ENCODE results near the gene RBM18.
A peak's percentile ranks its signal among the peaks of the same experiment; 100 is the strongest.

The RBM18 gene

GRCh38 chr9:122221183-122221811 is 43.3 kb downstream of the RBM18 start:
- Mint-ChIP-seq H3K36me3 (ENCODE audit: low read depth) (no peaks in the 10 kb centered on the region), H3K27ac (no peak overlapping the region), H3K27me3 (ENCODE audit: low read depth) (peaks cover 83% of the 10 kb centered on the region), H3K9me3 (no peaks in the 10 kb centered on the region), H3K4me3 (no peak overlapping the region), H3K4me1 (ENCODE audit: low read depth) (peaks cover 22% of the 10 kb centered on the region)

GRCh38 chr9:122220673-122221182 is 43.9 kb downstream of the RBM18 start:
- Mint-ChIP-seq H3K27me3 (ENCODE audit: low read depth) (peaks cover 87% of the 10 kb centered on the region), H3K27ac (no peak overlapping the region), H3K4me1 (ENCODE audit: low read depth) (peaks cover 22% of the 10 kb centered on the region), H3K36me3 (ENCODE audit: low read depth) (no peaks in the 10 kb centered on the region), H3K9me3 (no peaks in the 10 kb centered on the region), H3K4me3 (no peak overlapping the region)

GRCh38 chr9:122219856-122220672 is 44.6 kb downstream of the RBM18 start:
- Mint-ChIP-seq H3K4me3 (no peak overlapping the region), H3K27ac (no peak overlapping the region), H3K36me3 (ENCODE audit: low read depth) (no peaks in the 10 kb centered on the region), H3K9me3 (no peaks in the 10 kb centered on the region), H3K27me3 (ENCODE audit: low read depth) (peaks cover 93% of the 10 kb centered on the region), H3K4me1 (ENCODE audit: low read depth) (peaks cover 22% of the 10 kb centered on the region)

- Mint-ChIP-seq H3K9me3 (no peaks in the 10 kb centered on the region), H3K36me3 (ENCODE audit: low read depth) (no peaks in the 10 kb centered on the region), H3K4me1 (ENCODE audit: low read depth) (peaks cover 24% of the 10 kb centered on the region), H3K4me3 (peak overlapping the region; percentile 64), H3K27ac (no peak overlapping the region), H3K27me3 (ENCODE audit: low read depth) (peaks cover 94% of the 10 kb centered on the region)
Observed at GRCh38 chr9:122218935-122219855, 45.4 kb downstream of the RBM18 start.

- no peaks in the 10 kb centered on the region for H3K9me3 Mint-ChIP-seq
- H3K27me3 Mint-ChIP-seq (ENCODE audit: low read depth) = peaks cover 91% of the 10 kb centered on the region
- H3K4me1 Mint-ChIP-seq (ENCODE audit: low read depth) = peaks cover 24% of the 10 kb centered on the region
- peak overlapping the region; percentile 64 for H3K4me3 Mint-ChIP-seq
- H3K36me3 Mint-ChIP-seq (ENCODE audit: low read depth) = no peaks in the 10 kb centered on the region
- H3K27ac Mint-ChIP-seq = no peak overlapping the region
Observed at GRCh38 chr9:122218071-122218934, 46.3 kb downstream of the RBM18 start.

- Mint-ChIP-seq H3K27ac (no peak overlapping the region), H3K4me1 (ENCODE audit: low read depth) (peaks cover 25% of the 10 kb centered on the region), H3K36me3 (ENCODE audit: low read depth) (no peaks in the 10 kb centered on the region), H3K27me3 (ENCODE audit: low read depth) (peaks cover 91% of the 10 kb centered on the region), H3K4me3 (peak overlapping the region; percentile 30), H3K9me3 (no peaks in the 10 kb centered on the region)
Observed at GRCh38 chr9:122217640-122218039, 47.0 kb downstream of the RBM18 start.

DNA sequence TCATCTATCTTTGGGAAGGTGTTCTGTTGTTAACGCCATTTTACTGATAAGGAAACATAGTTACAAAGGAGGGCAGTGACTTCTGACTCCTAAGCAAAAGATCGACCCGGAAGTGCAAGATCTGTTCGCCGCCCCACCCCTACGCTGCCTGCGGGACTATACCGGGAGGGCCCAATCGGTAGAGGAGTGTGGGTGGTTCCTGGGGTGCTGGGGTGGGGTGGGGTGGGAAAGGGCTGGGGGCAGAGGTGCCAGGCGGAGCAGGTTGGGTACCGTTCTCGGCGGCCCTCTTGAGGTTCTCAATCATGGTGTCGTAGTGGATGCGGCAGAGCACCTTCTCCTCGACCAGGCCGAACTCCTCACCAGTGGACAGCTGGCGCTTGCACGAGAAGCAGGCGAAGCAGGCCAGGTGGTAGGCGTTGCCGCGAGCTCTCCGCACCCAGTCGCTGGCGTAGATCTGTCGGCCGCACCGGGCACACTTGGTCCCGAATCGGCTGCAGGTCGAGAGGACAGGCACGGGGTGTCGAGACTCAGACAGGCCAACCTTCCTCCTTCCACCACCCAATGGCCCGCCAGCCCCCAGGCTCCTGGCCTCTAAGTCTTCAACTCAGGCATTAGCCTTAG is 47.7 kb downstream of the RBM18 start:
- no peaks in the 10 kb centered on the region for H3K9me3 Mint-ChIP-seq
- H3K36me3 Mint-ChIP-seq (ENCODE audit: low read depth) = no peaks in the 10 kb centered on the region
- no peak overlapping the region for H3K4me3 Mint-ChIP-seq
- H3K4me1 Mint-ChIP-seq (ENCODE audit: low read depth) = peaks cover 25% of the 10 kb centered on the region
- peaks cover 91% of the 10 kb centered on the region for H3K27me3 Mint-ChIP-seq (ENCODE audit: low read depth)
- no peak overlapping the region for H3K27ac Mint-ChIP-seq

DNA sequence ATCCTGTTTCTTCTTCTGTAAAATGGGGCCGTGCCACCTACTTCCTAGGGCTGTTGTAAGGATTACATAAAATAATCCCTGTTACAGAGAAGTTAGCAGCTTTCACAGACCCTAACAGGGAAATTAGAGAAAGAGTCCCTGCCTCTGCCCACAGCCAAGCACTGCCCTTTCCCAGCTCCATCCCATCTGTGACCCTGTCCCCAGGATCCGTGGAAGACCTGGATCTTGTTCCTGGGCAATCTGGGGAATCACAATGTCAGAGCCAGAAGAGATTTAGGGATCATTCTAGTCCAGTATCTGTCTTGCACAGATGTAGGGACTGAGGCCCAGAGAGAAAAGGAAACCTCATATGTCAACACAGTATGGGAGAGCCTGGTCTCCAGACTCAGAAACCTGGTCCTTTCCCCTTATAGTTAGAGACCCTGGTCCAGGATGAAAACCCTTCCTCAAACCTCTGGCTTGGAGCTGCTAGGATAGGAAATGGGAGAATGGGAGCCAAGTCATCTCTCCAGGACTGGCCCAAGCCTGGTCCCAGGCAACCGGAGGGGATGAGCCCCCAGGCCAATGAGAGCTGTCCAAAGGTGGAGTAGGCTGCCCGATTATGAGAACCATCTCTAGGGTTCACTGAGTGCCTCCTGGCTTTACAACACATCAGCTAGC is 48.4 kb downstream of the RBM18 start:
- Mint-ChIP-seq H3K36me3 (ENCODE audit: low read depth) (no peaks in the 10 kb centered on the region), H3K4me3 (no peak overlapping the region)

DNA sequence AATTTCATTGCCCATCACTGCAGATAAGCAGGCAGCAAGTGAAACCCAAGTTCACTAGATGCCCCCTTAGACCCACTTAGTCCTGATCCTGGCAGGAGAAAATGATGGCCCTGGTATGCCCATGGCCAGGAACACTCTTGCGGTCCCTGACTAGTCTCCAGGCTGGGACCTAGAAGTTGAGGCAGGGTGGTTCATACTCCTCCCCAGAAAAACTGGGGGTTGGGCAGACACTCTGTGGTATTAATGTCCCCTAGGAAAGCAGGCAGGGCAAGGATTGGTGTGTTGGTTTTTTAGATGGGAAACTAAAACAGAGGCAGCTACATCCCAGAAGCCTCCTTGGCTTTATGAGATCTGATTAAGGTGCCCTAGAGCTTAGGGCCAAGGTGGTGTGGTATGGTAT is 49.0 kb downstream of the RBM18 start:
- Mint-ChIP-seq H3K4me3 (no peak overlapping the region), H3K36me3 (ENCODE audit: low read depth) (no peaks in the 10 kb centered on the region), H3K27me3 (ENCODE audit: low read depth) (peaks cover 87% of the 10 kb centered on the region), H3K4me1 (ENCODE audit: low read depth) (peaks cover 25% of the 10 kb centered on the region), H3K27ac (no peak overlapping the region), H3K9me3 (no peaks in the 10 kb centered on the region)

More for the DNA sequence above, 48.4 kb downstream of the RBM18 start:
- Mint-ChIP-seq H3K27me3 (ENCODE audit: low read depth) (peaks cover 91% of the 10 kb centered on the region), H3K4me1 (ENCODE audit: low read depth) (peaks cover 25% of the 10 kb centered on the region), H3K9me3 (no peaks in the 10 kb centered on the region), H3K27ac (no peak overlapping the region)

- Mint-ChIP-seq H3K27ac (no peak overlapping the region), H3K9me3 (no peaks in the 10 kb centered on the region), H3K4me1 (ENCODE audit: low read depth) (peaks cover 21% of the 10 kb centered on the region), H3K4me3 (peak overlapping the region; percentile 63), H3K36me3 (ENCODE audit: low read depth) (no peaks in the 10 kb centered on the region), H3K27me3 (ENCODE audit: low read depth) (peaks cover 80% of the 10 kb centered on the region)
Observed at GRCh38 chr9:122214507-122214906, 50.1 kb downstream of the RBM18 start.

GRCh38 chr9:122213589-122214413 is 50.8 kb downstream of the RBM18 start:
- peaks cover 74% of the 10 kb centered on the region for H3K27me3 Mint-ChIP-seq (ENCODE audit: low read depth)
- H3K4me1 Mint-ChIP-seq (ENCODE audit: low read depth) = peaks cover 15% of the 10 kb centered on the region
- H3K36me3 Mint-ChIP-seq (ENCODE audit: low read depth) = no peaks in the 10 kb centered on the region
- H3K9me3 Mint-ChIP-seq = no peaks in the 10 kb centered on the region
- peak overlapping the region; percentile 63 for H3K4me3 Mint-ChIP-seq
- no peak overlapping the region for H3K27ac Mint-ChIP-seq

- Mint-ChIP-seq H3K36me3 (ENCODE audit: low read depth) (no peaks in the 10 kb centered on the region), H3K9me3 (no peaks in the 10 kb centered on the region), H3K27me3 (ENCODE audit: low read depth) (peaks cover 69% of the 10 kb centered on the region), H3K4me3 (peak overlapping the region; percentile 52), H3K27ac (no peak overlapping the region), H3K4me1 (ENCODE audit: low read depth) (peaks cover 8% of the 10 kb centered on the region)
Observed at GRCh38 chr9:122213102-122213588, 51.5 kb downstream of the RBM18 start.

All from T-helper 1 cell treated with Interleukin-12 subunit alpha and Interleukin-12 subunit beta and Interleukin-4 antibody, amounts not matched to agents 30 μg/mL and 1 μg/mL, for 36 hours (primary cell).